Measurements from ENCODE around the gene PALLD.
A peak's percentile ranks its signal among the peaks of the same experiment; 100 is the strongest.
"Not testable (repeated sequence)": the region's sequence is repeated elsewhere in the genome, so short reads cannot be mapped to it uniquely, and the experiment has no call there.

PALLD gene

DNA sequence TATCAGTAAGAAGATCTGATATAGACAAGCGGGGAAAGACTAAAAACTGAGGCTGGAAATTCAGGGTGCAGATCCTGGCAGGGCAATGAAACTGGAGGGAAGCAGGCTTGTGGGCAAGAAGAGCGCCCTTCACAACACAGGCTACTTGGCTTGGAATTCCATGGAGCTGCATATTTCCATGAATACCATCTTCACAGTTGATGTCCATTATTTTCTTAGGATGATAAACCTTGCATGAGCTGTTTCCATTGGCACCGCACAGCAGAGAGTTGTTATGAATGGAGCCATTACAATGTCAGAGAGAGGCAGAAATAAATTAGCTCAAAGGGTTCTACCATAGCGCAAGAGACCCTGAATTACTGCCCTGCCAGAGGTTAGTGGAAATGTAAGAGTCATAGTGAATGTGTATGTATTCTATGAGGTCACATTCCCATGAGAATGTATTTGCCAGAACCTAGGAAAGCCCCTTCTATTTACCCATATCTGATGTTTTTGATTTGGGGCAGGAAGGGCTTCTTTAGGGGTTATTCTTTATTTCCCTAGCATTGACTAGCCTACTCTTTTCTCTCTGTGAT is 215.6 kb downstream of the PALLD start:
- no peak for DNase-seq

DNA sequence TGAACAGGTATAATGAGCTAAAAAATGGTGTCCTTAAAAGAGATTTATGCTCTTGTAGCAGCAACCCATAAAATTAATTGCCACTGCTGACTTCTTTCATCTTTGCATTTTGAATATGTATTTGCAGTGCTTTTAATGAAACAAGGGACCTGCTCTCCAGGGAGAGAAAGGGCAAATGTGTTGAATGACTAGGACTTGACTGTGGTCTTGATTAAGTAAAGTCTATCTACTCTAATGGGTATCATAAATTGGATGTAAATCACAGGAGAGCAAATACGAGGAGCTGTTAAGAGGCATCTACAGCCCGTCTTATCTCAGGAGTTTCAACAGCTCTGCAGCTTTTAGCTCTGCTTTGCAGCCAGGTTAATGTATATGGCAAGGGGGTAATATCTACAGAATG is 216.4 kb downstream of the PALLD start:
- DNase-seq: peak; percentile 59

DNA sequence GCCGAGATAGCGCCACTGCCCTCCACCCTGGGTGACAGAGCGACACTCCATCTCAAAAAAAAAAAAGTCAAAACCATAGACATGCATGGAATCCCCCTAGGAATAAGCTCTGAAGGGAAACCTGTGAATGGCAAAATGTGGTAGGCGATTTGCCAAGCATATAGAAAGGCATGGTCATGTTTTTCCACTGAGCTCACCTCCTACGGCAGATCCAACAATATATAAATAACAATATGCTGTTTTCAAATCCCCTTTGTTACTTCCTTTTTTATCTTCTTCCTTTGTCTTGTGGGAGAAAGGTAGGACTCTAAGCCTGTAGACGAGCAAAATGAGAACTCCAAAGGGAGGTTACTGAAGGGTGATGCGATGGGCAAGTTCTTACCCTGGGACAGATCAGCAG is 219.0 kb downstream of the PALLD start:
- DNase-seq: no peak

DNA sequence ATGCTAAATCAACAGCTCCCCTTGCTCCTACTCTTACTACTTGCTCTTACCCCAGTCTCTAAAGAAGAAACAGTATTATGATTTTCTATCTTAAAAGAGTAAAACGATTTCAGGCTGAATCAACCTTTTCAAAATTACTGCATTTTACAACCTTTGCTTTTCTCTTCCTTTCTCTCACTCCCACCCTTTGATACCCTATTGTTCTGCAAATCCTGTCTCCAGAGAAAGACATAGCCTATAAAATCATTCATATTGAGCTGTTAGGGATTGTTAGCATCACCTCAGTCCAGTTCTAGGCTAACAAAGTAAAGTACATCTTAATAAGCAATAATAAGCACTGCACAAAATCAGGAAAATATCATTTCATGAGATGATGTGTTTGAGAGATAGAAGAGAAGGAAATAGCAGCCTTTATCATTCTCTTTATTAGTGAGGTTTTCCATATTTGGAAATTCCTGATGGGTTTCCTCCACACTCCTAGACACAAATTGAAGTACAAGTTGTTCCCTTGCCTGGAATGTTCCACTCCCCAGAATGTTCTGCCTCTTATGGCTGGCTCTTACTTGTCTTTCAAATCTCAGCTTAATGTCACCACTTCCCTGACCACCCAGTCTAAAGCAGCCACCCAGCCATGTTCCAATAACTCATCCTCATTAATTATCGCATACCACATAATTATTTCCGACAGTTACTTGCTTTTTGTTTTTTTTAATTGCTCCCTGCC is 219.7 kb downstream of the PALLD start:
- DNase-seq: no peak

DNA sequence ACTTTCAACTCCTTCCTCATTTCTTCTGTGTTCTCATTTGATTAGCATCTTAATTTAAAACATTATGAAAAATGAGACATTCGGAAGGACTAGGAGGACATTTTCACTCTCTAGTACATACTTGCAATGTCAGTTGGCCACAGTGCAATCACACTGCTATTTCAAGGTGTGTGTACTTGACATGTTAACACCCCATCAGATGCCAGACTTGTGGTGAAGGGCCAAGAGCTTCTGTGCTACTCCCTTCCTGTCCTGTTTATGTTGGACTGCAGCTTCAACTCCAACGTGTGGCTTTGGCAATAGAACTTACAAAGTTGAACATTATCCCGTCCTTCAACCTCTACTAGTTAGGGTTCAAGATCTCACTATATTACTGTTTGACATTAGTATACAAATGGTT is 221.0 kb downstream of the PALLD start:
- no peak for DNase-seq

DNA sequence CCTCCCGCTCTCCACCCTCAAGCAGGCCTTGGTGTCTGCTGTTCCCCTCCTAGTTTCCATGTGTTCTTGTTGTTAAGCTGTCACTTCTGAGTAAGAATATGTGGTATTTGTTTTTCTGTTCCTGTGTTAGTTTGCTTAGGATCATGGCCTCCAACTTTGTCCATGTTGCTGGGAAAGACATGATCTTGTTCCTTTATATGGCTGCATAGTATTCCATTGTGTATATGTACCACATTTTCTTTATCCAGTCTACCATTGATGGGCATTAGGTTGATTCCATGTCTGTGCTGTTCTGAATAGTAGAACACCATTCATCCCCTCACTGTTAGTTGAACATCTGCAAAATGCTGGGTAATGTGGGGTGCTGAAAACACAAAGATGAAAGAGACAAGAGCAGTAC is 222.9 kb downstream of the PALLD start:
- DNase-seq: no peak

DNA sequence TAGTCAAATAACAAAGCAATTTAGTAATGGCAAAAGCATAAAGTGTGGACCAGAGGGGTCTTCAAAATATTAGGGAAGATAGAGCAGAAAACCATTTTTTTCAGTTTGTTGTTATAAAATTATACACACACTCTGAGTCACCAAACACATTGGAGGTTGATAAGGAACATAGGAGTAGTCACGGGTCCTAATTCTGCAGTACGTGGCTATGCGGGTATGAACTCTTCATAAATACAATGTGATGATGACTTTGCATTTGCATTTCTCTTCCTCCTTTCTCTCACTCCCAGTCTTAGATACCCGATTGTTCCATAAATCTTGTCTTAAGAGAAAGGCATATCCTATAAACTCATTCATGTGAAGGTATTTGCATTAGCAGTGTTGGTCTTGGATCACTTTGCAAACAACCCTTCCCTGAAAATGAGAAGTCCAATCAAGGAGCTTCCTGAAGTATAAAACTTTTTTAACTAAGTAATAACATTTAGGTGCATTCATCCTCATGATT is 223.6 kb downstream of the PALLD start:
- no peak for DNase-seq

DNA sequence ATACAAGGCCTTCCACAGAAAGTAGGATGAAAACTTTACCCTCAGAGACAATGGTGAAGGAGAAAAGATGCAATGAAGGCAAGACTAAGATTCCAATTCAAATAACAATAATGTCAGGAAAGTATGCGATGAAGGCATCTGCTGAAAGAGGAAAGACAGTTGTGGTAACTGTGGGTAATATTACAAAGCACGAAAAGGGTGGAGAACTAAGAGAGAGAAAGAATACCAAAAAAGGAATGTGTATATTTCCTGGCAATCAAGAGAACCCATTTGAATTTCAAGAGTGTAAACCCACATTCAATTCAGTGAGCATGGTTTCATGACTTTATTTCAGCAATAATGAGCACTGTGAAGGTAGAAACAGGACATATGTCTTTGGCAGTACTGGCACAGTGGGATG is 225.5 kb downstream of the PALLD start:
- no peak for DNase-seq

DNA sequence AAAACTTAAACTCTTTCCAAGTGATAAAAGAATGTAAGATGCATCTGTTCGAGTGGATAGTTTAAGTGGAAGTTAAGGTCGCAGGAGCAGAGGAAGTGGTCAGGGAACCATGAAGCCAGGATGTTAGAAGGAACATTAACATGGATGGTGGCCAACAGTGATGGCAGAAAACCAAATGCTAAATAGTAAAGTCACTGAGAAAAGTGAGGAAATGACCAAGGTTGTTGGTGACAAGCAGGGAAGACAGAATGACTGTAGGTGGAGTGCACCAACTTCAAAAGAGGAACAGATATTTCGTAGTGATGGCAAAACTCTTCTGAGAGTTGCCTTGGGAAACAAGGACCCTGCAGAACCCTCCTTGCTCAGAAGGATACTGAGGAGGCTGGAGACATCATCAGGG is 226.2 kb downstream of the PALLD start:
- DNase-seq: no peak

DNA sequence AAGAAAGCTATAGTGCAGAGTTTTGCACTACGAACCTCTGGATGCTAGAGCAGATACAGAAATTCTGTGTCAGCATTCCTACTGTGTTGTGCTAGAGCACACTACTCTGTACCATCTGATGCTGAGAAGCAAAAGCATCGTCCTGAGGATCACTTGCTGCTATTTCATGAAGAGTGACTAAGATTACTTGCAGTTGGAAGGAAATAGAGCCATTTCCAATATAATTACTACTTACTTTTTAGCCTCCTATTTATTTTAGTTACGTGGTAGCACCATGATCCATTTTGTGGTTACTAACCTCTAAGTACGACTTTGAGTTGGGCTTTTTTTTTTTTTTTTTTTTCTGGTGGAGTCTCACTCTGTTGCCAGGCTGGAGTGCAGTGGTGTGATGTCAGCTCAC is 226.7 kb downstream of the PALLD start:
- no peak for DNase-seq

DNA sequence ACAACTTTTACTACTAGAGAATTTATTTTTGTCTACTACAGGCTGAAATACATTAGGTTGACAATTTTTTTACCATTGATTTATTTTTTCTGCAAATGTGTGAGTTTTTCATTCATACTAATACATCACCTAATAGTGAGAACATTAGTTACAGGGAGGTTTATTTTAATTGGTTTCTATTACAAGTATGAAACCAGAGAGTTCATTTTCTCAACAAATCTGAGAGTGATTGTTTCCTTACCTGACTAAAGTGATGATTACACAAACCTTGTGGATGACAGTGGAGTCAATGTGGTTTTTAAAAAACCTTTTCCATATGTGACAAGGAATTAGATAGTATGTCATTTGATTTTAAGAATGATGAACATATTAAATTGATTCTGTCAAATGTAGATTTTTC is 227.4 kb downstream of the PALLD start:
- no peak for DNase-seq

DNA sequence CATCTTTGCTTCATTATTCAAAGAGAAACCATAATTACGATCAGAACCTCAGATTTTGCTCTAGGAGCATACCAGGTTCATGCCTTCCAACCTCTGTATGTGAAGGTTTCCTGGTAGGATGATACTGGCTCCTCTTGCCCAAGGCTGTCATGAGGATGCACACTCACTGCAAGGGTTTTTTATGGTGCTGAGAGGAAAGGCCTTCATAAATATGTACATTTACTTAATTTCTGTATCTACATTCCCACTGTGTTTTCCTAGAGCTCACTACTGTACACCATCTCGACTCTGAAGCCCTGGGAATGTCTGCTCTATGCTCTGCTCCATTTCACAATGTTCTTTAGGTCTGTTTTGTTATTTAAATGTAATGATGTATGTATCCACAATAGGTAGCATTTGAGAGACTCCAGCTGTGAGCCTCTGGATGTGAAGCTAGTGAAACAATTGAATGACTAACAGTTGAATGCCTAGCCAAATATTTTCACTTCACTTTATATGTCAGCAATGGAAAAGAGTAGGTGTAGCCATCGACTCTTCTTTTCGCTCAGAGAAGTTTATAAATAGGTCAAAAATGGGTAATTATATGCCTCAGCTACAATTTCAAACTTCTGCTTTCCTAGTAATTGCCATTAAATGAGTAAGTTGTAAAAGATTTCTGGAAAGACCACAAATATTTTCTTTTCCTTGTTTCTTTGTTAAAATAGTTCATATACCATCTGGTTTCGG is 228.0 kb downstream of the PALLD start:
- DNase-seq: no peak

DNA sequence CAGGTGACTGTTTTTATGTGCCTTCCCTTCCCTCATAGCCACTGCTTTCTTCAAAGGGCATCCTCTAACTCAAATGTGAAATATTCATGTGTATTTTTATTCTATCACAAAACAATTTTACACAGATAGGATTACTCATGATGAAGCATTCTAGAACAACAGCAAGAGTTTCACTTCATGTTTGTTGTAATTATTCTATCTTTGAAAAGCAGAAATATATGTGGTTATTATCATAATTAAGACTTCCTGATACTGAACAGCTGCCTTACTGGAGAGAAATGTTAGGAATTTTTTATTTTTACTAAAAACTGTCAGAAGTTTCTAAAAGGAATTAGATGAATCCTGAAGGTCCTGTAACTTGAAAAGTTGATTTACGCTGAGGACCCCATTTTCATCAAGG is 229.1 kb downstream of the PALLD start:
- no peak for DNase-seq

DNA sequence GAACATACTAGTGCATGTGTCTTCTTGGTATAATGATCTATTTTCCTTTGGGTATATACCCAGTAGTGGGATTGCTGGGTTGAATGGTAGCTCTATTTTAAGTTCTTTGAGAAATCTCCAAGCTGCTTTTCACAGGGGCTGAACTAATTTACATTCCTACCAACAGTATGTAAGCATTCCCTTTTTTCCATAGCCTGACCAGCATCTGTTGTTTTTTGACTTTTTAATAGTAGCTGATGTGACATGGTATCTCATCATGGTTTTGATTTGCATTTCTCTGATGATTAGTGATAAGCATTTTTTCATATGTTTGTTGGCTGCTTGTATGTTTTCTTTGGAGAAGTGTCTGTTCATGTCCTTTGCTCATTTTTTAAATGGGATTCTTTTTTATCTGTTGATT is 230.3 kb downstream of the PALLD start:
- not testable (repeated sequence) for DNase-seq

DNA sequence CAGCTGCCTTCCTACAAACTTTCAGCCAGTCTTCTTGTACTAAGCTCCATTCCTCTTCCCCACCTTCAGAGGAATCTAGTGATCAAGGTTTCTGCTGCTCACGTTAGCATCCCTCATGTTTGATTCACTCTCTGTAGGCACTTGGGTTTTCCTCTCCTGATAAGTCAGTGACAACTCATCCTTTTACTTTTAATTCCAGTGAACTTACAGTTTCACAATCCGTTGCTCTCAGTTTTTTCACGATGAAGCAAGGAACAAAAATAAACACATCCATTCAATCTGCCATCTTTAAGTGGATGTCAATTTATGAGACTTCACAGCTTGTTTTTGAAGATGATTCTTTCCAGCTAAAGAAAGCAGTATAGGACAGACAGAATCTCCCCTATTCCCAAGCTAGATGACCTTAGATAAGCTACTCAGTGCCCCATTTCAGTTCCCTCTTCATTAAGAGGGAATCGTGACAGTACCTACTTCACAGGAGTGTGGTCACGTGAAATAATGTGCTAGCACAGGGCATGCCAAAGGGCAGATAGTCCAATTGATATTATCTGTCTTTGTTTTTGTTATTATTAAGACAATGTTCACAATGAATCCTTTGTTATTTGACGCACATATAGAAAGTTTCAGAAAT is 234.3 kb downstream of the PALLD start:
- DNase-seq: no peak

DNA sequence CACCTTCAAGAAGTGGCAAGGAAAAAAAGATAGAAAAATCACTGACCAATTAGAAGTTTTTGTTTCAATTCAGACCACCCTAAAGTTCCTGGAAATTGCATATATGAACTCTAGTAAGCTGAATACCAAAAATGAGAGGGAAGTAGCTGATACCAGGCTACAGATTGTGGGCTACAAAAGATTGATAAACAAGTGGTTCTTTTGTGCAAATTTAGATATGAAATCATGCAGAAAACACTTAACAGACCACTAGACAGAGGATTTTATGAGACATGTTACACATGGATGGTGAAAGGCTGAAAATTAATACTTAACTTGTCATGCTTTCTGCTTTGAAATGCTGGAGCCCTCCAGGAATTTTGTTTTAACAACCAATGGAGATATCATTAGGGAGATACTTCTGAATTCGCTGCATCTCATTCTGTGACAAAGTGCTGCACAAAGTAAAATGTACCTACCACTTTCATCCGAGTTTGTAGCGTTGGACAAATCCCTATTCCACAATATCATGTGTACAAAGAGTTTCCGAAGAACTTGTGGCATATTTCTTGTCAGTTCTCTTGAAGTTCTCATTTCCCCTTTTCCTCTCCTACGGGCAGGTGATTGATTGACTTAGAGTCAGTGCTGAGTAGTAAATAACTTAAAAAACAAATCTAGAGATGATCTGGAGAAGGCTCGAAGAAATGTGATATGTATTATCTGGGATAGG is 235.0 kb downstream of the PALLD start:
- no peak for DNase-seq

DNA sequence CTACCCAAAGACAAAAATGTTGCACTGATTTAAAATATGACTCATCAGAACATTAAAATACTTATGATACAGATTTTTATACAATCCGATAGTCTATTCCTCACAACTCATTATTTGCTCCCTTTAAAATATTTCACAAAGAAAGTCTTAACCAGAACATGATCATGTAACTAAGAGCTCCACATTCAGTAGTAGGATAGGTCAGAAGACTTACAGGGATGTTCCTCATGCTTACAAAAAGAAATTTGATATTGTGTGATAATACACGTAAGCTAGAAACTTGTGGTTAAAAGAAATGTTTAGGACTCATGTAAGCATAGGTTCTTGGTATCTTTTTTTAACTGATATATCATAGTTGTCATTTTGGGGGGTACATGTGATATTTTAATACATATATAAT is 235.9 kb downstream of the PALLD start:
- DNase-seq: no peak

DNA sequence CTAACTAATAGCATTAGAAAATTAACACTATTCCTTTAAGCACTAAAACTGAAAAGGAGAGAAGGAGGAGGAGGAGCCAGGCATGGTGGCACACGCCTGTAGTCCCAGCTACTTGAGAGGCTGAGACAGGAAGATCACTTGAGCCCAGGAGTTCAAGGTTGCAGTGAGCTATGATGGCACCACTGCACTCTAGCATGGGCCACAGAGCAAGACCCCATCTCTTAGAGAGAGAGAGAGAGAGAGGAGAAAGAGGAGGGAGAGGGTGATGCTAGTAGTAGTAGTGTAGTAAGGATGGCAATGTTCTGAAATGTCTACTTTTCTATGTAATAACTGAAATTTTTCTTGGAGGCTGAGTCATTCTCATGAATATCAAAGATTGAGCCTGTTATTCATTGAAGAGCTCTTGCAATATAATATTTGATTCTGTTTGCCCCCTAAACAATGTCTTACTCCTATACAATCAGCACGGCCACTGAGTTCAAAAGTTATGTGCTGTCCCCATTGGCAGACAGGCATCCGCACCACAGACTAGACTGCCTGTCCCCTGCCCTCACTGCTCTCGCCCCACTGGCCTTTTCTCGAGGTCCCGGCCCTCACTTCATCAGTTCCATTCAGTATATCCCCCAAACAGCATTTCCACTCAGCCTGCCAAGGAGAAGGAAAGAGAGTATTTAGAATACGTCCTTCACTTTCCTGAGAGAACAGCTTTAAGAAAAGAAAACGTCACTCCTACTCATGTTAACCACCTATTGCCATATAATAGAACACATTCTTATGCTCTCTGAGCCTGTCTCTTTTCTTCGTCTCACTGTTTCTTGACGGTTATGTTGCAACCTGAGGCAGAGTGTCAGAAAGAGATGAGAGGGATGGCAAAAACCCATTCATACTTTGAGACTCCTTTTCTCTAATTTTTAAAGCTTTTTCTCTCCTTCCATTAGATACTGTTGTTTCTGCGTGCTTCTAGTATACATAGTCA is 238.1 kb downstream of the PALLD start:
- no peak for DNase-seq

DNA sequence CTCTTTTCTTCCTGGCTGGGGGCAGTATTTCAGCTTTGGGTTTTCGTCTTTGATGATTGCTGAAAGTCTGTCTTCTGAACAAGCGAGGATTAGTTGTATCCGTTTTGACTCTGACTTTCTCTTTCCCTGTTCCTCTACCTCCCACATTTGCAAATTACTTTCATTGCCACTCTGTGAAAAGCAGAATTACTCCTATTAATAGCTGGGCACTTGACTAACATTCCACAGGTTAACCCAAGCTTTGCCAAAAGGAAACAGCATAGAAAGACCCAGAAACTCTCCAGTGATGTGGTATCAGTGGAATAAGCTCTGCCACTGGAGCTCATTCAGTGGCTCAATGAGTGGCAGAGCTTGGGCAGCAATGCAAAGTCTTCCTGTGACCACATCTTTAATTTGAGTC is 238.9 kb downstream of the PALLD start:
- no peak for DNase-seq

DNA sequence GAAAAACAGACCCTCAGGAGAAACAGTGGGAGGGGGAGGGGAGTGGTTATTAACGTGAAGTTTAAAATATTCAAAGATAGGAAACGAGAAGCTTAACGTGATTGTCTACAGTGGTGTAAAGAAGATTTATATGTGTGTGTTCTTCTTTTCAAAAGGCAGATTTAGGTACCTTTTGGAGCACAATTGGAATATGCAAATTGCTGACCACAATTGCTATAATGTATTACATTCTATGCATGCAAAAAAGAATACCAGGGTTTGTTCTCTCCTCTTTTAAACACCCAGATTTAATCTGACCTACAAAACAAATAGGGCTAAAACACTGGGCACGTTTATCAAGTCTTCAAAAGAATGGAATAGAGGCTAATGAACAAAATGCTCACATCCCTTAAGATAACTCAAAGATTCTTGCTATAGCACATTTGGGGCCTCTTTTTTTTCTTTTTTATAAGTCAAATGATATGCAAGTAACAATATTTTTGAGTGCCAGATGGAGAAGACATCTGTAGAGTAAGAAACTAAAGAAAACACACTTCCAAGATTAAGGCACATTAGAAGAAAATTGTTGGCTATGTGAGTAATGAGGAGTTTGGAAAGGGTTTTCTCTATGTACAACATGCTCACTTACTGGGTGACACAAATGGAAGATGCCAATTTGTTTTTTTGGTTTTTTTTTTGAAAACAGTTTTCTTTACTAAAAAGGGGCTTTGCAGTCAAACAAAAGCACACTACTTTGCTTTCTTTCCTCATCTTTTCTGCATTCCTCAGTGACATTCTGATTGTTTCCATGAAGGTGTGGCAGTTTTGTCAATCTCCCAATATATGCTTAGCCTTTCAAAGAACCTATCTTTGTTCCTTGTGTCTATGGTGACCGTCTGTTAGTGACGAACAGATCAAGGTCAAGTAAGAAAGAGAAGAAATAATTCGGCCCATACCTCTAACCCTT is 240.3 kb downstream of the PALLD start:
- DNase-seq: no peak

DNA sequence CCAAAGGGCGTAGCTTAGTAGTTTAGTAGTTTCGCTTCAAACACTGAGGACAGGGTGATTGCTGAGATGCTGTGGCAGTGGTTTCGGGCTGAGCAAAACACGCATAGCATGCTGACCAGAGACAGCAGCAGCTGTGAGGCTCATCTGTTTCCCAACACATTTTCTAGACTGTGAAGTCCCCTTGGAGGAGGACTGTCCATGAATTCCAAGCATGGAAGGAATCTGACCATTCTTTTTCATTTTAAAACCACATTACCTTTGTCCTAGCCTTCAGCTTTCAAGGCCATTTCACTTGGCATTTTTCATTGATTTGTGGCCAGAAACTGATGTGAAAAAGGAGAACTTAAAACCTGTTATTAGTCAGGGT is 240.9 kb downstream of the PALLD start:
- DNase-seq: no peak

Measured in NCI-H1105 (cell line).